Adrenal gland (tissue), 12 donors: Measurements from ENCODE around the gene BEX1. TPM values are rescaled to one million over a fixed set of nuclear protein-coding genes. Genes with fewer than 3 reads are reported as not detected.

Experiments
- DNase-seq, 7 donors: peaks; one replicate each; pipeline ENCODE4 v3.0.0-alpha.2; 2019 to 2020
- H3K27ac ChIP-seq, 5 donors: fragments of 200-600 bp; sonication (generic) in 4 of 5; 1 replicate in 3 of 5; 2 replicates in 2 of 5; pipeline versions ENCODE4 v1.5.1 to v1.8.0; 2016 to 2020; ENCODE audit warnings: mild to moderate bottlenecking in 1 of 5
- H3K27me3 ChIP-seq: fragments of 200-600 bp; 2 replicates; pipeline ENCODE4 v1.8.0; 2021
- H3K36me3 ChIP-seq, 2 donors: fragments of 200-600 bp; replicated peaks in 1 of 2; 1 replicate in 1 of 2; 2 replicates in 1 of 2; pipeline versions ENCODE4 v1.5.1 to v1.8.0; 2018 to 2022
- H3K4me1 ChIP-seq, 2 donors: fragments of 200-600 bp; replicated peaks in 1 of 2; 1 replicate in 1 of 2; 2 replicates in 1 of 2; pipeline versions ENCODE4 v1.5.1 to v1.8.0; 2018 to 2021
- H3K4me3 ChIP-seq, 4 donors: fragments of 200-600 bp; sonication (generic) in 3 of 4; one replicate each; pipeline ENCODE4 v1.5.1; 2016 to 2018
- H3K9me3 ChIP-seq, 3 donors: fragments of 200-600 bp; sonication (generic) in 1 of 3; replicated peaks in 1 of 3; 1 replicate in 2 of 3; 2 replicates in 1 of 3; pipeline versions ENCODE4 v1.5.1 to v1.8.0; 2016 to 2021
- POLR2A ChIP-seq, 2 donors: fragments of 450-650 bp; IDR thresholded peaks; one replicate each; pipeline ENCODE4 v1.6.1; 2017; ENCODE audit warnings: antibody characterized with exemption in 2 of 2, mild to moderate bottlenecking in 2 of 2, moderate library complexity in 1 of 2
- WGBS, 4 donors: extraction: QIAGEN DNeasy Blood & Tissue Kit in 2 of 4; methylation state at CpG; one replicate each; pipeline versions ENCODE4 v1.1.5 to v1.1.7; 2013 to 2017; 5-methylcytosine and 5-hydroxymethylcytosine counted together
- intact Hi-C, 2 donors: fragments of 100-400 bp; cut with DNase I; formaldehyde crosslinking; loops; one replicate each; pipeline versions ENCODE4 v1.14.1 to v1.15.0; 2022 to 2023
- polyA plus RNA-seq, 3 donors: library from polyadenylated mRNA; stranded (reverse); fragments of 200-250 nt in 2 of 3; fragments of 350-450 nt in 1 of 3; fragmentation: Illumina TruSeq in 1 of 3; extraction: RNeasy Lipid Tissue Mini Kit (QIAGEN cat#74804) in 1 of 3; gene quantifications; one replicate each; pipeline ENCODE4 v1.2.3, GENCODE V29; 2013 to 2014
- total RNA-seq, 9 donors: library from RNA; depleted of rRNA in 4 of 9; stranded (reverse); fragments of >200 nt in 4 of 9; fragments of 120-200 nt in 1 of 9; fragmentation: NEBNext Ultra II Directional in 1 of 9; extraction: Animal tissue kit (Norgen Biotek cat#: 25700) in 1 of 9; gene quantifications; one replicate each; pipeline versions ENCODE4 v1.1.0 to v1.2.4, GENCODE V29; 2013 to 2023
- TF ChIP-seq, protein P1 (sequence below), 6 experiments: fragments of 450-650 bp in 4 of 6; fragments of 200-600 bp in 2 of 6; sonication (generic) in 1 of 6; IDR thresholded peaks; 1 replicate in 5 of 6; 2 replicates in 1 of 6; pipeline versions ENCODE4 v1.5.1 to v1.8.0; 2016 to 2021; ENCODE audit warnings: antibody characterized with exemption in 6 of 6, mild to moderate bottlenecking in 2 of 6, moderate library complexity in 1 of 6
- donor health status: healthy with polysubstance abuse.
- donor health status: Bipolar disorder and iron deficiency.
- donor health status: DM: yes; HTN: yes; CAD: no.
- donor health status: DM: no; HTN: no; CAD: no.
- donor health status: DM: no; HTN: no; CAD: no.
- donor health status: DM: yes; HTN: yes; CAD: no.

Gene BEX1
- total and polyA plus RNA-seq, 12 donors: 1.4 to 153 (median 25.8) TPM

DNA sequence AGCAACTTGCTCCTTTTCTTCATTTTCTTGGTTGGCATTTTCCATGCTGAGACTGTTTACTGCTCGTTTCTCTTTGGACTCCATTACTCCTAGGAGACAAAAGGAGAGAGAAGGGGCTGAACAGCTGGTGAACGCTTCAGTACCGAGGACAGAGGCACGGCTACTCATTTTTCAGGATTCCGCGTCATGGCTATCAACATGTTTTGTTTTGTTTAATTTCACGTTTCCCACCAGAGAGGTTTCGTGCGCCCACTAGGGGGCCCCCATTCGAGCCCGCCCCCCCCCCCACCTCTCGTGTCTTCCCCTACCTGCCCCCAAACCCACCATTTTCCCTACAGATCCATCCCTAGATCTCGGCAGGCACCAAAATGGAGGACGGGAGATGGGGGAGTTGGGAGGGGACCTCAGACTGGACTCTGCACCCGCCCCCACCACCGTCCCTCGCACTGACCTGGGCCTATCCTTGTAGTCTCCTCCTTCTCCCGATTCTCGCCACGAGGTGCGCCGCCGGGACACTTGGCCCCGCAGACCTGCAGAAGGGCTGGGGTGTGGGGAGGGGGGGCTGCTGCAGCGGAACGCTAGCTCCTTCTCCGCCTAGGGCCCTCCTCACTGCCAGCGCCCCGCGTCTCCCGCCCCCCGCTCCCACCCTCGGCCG is 653 bp downstream of the BEX1 start:
- intact Hi-C loops: no loop called here
- Histone ChIP-seq H3K36me3 (no peaks in the 10 kb centered on the region), H3K27ac (peak overlapping the region in 1 of 5 donors; percentile 65), H3K9me3 (no peaks in the 10 kb centered on the region), H3K4me1 (no peaks in the 10 kb centered on the region), H3K27me3 (peaks cover 16% of the 10 kb centered on the region), H3K4me3 (peak overlapping the region in 1 of 4 donors; percentile 31)
- 1 to 26% (median 13%) methylated on average over 9 to 32 of the region's 34 CpGs for WGBS, 4 donors
- TF ChIP-seq, protein P1, sequence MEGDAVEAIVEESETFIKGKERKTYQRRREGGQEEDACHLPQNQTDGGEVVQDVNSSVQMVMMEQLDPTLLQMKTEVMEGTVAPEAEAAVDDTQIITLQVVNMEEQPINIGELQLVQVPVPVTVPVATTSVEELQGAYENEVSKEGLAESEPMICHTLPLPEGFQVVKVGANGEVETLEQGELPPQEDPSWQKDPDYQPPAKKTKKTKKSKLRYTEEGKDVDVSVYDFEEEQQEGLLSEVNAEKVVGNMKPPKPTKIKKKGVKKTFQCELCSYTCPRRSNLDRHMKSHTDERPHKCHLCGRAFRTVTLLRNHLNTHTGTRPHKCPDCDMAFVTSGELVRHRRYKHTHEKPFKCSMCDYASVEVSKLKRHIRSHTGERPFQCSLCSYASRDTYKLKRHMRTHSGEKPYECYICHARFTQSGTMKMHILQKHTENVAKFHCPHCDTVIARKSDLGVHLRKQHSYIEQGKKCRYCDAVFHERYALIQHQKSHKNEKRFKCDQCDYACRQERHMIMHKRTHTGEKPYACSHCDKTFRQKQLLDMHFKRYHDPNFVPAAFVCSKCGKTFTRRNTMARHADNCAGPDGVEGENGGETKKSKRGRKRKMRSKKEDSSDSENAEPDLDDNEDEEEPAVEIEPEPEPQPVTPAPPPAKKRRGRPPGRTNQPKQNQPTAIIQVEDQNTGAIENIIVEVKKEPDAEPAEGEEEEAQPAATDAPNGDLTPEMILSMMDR (IDR thresholded peaks at IDR 0.05): no peak
- no peak for TF ChIP-seq POLR2A (IDR thresholded peaks at IDR 0.05)
- peak in 3 of 7 donors; percentile 10 to 72 (median 20) for DNase-seq

DNA sequence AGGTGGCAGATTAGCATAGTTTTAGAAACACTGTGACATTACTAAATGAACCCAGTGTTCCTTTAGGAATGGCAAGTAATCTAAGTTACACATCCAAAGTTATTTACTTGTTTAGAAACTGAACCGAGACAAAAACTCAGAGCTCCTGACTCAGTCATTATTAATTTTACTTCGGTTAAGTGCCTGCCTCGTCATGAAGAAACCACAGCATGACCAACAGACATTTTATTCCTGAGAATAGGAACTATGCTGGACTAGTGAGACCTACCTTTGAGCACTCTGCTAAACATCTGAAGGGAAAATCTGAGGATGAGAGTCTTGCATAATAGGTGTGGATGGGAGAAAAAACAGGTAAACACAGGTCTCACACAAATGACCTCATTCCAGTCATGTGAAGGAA is 2.5 kb downstream of the BEX1 start:
- Histone ChIP-seq H3K27ac (no peak overlapping the region), H3K36me3 (no peaks in the 10 kb centered on the region), H3K27me3 (peaks cover 4% of the 10 kb centered on the region), H3K4me3 (no peak overlapping the region), H3K9me3 (no peaks in the 10 kb centered on the region), H3K4me1 (no peaks in the 10 kb centered on the region)
- intact Hi-C loops: no loop called here
- WGBS, 4 donors: 73 to 85% (median 75%) methylated on average over 3 of the region's 3 CpGs
- no peak for TF ChIP-seq POLR2A (IDR thresholded peaks at IDR 0.05)
- TF ChIP-seq, protein P1 (IDR thresholded peaks at IDR 0.05): no peak
- no peak for DNase-seq

DNA sequence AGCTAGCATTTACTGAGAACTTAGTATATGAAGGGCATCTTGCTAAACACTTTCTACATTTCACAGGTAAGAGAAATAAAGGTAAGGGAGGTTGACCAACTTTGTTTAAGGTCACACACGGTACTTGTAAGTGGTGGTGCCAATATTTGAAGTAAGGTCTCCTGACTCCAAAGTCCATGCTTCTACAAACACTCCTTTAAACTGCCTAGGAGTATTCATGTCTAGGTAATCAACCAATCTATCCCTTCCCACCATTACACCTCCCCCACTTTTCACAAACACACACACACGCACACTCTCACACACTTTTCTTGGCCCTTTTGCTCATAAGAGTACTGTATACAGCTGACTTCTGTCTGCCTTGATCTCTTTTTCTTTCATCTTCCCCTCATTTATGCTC is 7.1 kb downstream of the BEX1 start:
- intact Hi-C loops: no loop called here
- Histone ChIP-seq H3K9me3 (no peaks in the 10 kb centered on the region), H3K4me3 (no peak overlapping the region), H3K4me1 (no peaks in the 10 kb centered on the region), H3K36me3 (no peaks in the 10 kb centered on the region), H3K27ac (no peak overlapping the region), H3K27me3 (no peaks in the 10 kb centered on the region)
- WGBS, 4 donors: 67 to 93% (median 71%) methylated on average over 2 of the region's 2 CpGs
- no peak for TF ChIP-seq POLR2A (IDR thresholded peaks at IDR 0.05)
- TF ChIP-seq, protein P1 (IDR thresholded peaks at IDR 0.05): no peak
- no peak for DNase-seq

DNA sequence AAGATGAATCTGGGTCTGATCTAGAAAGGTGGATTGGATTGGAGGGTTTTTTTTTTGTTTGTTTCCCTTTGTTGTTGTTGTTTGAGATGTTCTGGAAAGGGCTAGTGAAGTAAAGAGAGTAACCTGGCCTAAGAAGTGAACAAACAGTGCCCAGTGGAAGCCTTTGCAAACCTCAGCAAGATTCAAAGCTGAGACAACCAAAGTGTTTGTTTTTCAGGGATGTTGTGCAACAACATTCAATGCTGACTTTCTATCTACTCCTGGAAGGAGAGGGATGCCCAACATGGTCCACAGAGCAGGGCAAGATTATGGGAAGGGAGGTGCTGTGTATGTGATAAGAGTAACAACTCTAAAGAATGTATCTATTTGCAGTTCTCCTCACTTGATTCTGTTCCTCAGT is 11.3 kb downstream of the BEX1 start:
- no peak for DNase-seq
- no peak for TF ChIP-seq POLR2A (IDR thresholded peaks at IDR 0.05)
- TF ChIP-seq, protein P1 (IDR thresholded peaks at IDR 0.05): no peak
- Histone ChIP-seq H3K36me3 (no peaks in the 10 kb centered on the region), H3K4me1 (no peaks in the 10 kb centered on the region), H3K9me3 (no peaks in the 10 kb centered on the region), H3K4me3 (no peak overlapping the region), H3K27me3 (no peaks in the 10 kb centered on the region), H3K27ac (no peak overlapping the region)
- intact Hi-C loops: no loop called here
